Fibroblast of pulmonary artery (primary cell): Measurements from ENCODE around the gene CDK2AP2.

Experiments
- DNase-seq: peaks from one replicate; pipeline ENCODE4 v3.0.0-alpha.2; 2010; ENCODE audit warnings: low read depth
- H3K4me3 ChIP-seq: replicated peaks from 2 replicates; pipeline ENCODE4 v1.5.1; 2011; ENCODE audit warnings: low read depth, mild to moderate bottlenecking, control low read depth, low read length, moderate library complexity
- CTCF ChIP-seq: IDR thresholded peaks from 2 replicates; pipeline ENCODE4 v1.5.1; 2011; ENCODE audit warnings: mild to moderate bottlenecking, control low read depth, low read length, inconsistent platforms; ENCODE audit errors: missing control alignments

The CDK2AP2 gene

GRCh38 chr11:67543585-67543984 is 35.6 kb upstream of the CDK2AP2 start:
- TF ChIP-seq CTCF, result no peak
- H3K4me3 ChIP-seq, result no peak overlapping the region
- DNase-seq, result no peak

DNA sequence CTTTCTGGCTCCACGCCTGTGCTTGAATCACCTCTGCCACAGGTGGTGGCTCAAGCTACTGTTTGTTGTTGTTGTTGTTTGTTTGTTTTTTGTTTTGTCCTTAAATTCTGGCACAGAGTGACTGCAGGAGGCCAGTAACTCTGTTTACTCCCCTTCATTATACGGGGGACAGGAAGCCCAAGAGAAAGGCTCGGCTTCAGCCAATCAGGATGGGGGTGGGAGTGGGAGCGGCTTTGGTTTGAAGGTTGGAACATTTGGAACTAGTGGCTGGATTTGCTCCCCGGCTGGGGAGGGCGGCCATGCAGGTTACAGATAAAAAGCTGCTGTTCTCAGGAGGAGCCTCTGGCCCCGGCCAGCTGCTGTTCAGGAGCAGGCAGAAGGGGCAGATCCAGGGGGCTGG is 35.0 kb upstream of the CDK2AP2 start:
- no peak for TF ChIP-seq CTCF

DNA sequence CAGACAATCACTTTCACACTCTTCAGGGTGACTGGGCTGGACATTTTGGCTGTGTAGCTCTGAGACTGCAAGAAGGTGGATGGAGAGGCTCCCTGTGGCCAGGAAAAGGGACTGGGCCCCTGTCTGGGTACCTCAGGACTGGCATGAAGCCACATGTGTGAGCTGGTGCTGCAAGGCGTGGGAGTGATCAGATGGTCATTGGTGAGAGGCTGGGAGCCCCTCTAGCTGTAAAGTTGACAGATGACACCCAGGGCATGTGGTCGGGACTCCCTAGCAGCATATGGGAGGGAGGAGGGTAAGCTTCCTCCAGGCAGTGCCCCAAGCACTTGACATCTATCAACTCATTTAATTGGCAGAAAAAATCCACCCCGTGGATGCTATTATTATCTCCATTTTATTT is 34.2 kb upstream of the CDK2AP2 start:
- no peak for TF ChIP-seq CTCF
- no peak overlapping the region for H3K4me3 ChIP-seq
- DNase-seq, result no peak

More for the DNA sequence above, 35.0 kb upstream of the CDK2AP2 start:
- no peak overlapping the region for H3K4me3 ChIP-seq
- DNase-seq, result no peak

DNA sequence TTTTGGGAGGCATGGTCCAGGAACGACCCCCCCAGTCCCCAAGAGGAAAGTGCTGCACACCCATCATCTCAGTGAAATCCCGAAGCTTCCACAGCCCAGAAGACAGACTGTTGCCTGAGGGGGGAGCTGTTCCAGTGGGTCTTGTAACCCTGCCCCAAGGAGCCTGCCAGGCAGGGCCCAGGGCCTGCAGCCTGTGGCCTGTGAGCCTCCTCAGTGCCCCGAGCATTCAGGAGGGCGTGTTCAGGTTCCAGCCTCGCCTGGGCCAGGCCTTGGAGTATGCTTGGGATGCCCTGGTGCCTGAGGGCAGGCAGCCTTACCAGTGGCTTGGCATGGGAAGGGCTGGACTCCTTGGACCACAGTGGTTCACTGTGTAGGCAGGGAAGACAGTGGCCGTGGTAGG is 33.2 kb upstream of the CDK2AP2 start:
- no peak for DNase-seq
- H3K4me3 ChIP-seq, result no peak overlapping the region
- TF ChIP-seq CTCF, result no peak

DNA sequence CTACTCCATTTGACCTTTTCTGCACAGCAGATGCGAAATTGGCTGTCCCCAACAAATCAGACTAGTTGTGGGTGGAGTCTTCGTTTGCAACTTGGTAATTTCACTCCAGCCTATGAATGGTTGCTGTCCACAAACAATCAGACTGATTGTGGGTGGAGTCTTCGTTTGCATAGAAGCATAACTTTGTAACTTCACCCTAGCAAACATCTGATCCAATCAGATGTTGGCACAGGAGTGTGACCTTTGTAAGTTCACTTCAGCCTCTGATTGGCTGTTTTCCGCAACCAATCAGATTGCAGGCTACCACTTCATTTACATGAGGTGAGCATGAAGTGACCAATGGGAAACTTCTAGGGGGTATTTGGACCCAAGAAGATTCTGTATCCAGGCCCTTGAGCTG is 31.6 kb upstream of the CDK2AP2 start:
- no peak for TF ChIP-seq CTCF
- H3K4me3 ChIP-seq, result no peak overlapping the region
- DNase-seq, result no peak

DNA sequence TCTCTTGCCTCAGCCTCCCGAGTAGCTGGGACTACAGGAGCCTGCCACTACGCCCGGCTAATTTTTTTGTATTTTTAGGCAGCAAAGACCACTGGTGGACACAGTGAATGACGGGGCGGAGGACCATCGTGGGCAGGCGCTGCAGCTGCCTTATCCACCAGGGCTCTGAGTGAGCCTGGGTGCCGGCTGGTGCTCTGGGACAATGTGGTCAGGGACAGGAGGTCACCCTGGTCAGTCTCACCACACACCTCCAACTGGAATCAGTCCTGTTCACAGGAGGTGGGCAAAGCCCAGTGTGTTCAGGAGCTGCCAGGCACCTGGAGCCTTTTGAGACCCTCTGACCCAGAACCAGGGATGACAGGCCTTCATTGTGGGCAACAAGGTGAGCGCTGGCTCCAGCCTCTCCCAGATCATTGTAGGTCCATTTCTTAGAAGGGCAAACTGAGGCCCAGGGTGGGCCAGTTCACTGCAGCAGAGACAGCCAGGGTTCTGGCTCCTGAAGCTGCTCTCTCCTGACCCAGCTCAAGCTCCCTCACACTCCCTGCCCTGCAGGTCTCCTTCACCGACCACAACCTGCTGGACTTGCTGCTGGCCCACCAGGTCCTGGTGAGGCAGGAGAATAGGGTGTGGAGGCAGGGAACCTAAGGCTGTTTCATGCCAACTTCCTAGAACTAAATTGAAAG is 31.0 kb upstream of the CDK2AP2 start:
- no peak for DNase-seq
- no peak for TF ChIP-seq CTCF
- H3K4me3 ChIP-seq, result no peak overlapping the region

GRCh38 chr11:67538306-67538705 is 30.3 kb upstream of the CDK2AP2 start:
- TF ChIP-seq CTCF, result no peak
- DNase-seq, result no peak

More at GRCh38 chr11:67538306-67538705, 30.3 kb upstream of the CDK2AP2 start:
- H3K4me3 ChIP-seq, result no peak overlapping the region
